ENCODE results near the gene PIK3C2A.

The PIK3C2A gene

DNA sequence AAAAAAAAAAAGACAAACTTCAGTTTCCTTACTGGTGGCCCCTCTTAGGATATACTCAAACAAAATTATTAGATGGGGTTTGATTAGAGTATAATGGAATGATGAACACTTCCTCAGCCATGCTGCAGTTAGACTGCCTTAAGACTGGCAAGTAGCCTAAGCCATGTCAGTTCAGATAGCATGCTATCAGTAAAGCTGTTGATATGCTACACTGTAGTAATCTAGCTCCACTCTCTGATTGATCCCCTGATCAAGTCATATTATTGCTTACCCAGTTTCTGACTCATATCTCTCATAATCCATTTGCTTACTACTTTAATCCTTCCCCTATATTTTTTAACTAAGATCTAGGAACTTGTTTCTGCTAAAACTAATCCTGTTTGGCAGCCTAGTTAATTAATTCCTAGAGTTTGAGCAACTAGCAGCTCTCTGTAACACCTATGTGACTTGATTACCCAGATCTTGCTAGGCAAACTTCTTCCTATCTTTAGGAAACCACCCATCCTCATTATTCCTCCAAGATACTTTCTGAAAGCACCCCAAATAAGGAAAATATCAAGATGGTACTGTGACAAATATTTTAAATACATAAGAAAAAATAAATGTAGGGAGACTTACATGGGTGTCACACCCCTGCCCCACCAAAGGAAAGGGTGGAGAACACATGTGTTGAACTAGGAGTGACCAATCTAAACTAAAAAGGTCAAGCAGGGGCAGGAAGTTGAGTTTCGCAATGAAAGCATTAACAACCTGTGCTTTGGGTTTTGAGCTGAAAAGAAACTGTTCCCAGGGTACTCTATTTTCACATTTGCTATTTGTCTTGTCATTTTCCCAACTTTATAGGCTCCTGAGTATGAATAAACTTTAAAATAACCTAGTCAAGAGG is 43.2 kb downstream of the PIK3C2A start:
- FAIRE-seq = peak; percentile 59

DNA sequence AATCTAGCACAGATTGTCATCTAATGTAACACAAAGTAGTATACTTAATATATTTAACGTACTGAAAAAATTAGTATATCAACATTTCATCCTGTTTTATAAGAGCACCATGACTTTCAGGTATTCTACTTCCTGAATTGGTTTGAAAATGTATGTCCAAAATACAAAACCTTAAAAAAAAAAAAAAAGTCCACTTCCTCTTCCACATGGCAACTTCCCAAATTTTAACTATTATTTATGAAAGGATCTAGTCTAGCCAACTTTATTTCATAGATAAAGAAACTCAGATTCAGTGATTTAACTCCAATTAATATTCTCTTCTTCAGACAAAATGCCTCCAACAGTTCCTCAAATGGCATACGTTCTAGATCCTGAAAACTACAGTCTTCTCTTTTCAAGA is 44.0 kb downstream of the PIK3C2A start:
- no peak for DNase-seq (ENCODE audit: extremely low spot score, insufficient read length, low read depth)
- FAIRE-seq = no peak

More for the DNA sequence above, 43.2 kb downstream of the PIK3C2A start:
- DNase-seq (ENCODE audit: extremely low spot score, insufficient read length, low read depth) = no peak

DNA sequence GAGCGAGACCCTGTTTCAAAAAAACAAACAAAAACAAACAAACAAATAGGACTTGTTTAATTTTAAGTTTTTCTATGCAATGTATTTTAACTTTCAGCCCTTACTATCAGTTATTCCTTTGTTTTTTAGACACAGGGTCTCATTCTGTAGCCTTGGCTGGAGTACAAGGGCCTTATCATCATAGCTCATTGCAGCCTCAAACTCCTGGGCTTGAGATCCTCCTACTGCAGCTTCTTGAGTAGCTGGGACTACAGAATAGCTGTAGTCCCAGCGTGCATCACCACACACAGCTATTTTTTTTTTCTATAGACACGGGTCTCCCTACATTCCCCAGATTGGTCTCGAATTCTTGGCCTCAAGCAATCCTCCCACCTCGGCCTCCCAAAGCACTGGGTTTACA is 44.5 kb downstream of the PIK3C2A start:
- no peak for FAIRE-seq
- no peak for DNase-seq (ENCODE audit: extremely low spot score, insufficient read length, low read depth)

DNA sequence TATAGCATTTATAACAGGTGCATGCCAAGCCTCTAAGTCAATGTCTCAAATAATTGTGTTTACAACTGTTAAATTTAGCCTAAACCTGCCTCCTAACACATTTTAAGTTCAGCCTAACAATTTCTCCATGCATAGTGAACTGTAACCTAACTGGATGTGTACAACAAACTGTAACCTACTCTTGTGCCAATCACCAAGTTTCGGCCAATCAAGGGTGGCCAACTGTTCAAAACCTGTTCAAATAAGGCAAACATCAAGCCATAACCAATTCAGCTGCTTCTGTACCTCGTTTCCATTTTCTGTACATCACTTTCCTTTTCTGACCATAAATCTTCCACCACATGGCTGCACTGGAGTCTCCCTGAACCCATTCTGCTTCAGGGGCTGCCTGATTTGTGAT is 45.4 kb downstream of the PIK3C2A start:
- no peak for FAIRE-seq

DNA sequence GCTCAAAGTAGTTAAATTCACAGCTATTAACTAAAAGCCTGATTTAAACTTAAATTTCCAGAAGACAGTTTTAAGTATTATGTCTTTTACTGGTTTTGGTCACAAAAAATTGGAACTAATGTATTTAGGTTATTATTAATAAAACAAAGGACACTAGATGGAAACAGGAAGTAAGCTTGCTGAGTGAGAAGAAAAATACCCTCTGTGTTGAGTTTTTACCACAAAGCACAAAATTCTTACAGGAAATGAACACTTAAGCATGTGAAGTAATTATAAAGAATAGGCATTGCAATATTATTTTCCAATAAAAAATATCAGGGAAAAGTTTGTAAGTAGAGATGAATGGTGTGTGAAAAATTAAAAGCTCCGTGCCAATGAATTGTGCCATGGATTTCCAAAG is 46.3 kb downstream of the PIK3C2A start:
- FAIRE-seq (peak; percentile 9), DNase-seq (ENCODE audit: extremely low spot score, insufficient read length, low read depth) (no peak)

More for the DNA sequence above, 45.4 kb downstream of the PIK3C2A start:
- no peak for DNase-seq (ENCODE audit: extremely low spot score, insufficient read length, low read depth)

DNA sequence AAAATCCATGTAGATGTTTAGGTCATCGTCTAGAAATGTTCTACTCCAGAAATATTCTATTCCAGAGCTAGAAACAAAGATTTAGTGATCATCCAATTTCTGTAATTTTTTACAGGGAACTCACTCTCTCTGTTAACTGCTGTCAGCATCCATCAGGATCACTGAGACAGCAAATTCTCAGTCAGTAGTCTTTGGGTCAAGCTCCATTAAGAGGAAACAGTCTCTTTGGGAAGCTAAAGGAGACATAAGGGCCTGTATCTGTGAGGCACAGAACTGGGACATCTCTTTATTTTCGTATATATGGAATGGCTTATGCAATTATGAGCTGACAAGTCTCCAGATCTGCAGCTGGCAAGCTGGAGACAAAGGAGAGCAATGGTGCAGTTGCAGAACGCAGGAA is 48.3 kb downstream of the PIK3C2A start:
- no peak for DNase-seq (ENCODE audit: extremely low spot score, insufficient read length, low read depth)
- no peak for FAIRE-seq
